Gastrocnemius medialis (tissue), 4 donors: ENCODE data around the gene HSPA4. TPM values are rescaled to one million over a fixed set of nuclear protein-coding genes. Genes with fewer than 3 reads are reported as not detected.
"Not testable (repeated sequence)": the region's sequence is repeated elsewhere in the genome, so short reads cannot be mapped to it uniquely, and the experiment has no call there.

Experiments
- ATAC-seq, 2 donors: fragments of 150-250 bp; one replicate each; pipeline ENCODE4 v1.9.1; 2016
- DNase-seq, 2 donors: peaks; one replicate each; pipeline ENCODE4 v3.0.0-alpha.2; 2019
- H3K27ac ChIP-seq, 4 donors: fragments of 200-600 bp; sonication (generic); 1 replicate in 1 of 4; 2 replicates in 3 of 4; pipeline ENCODE4 v1.5.1; 2016 to 2018; ENCODE audit warnings: mild to moderate bottlenecking in 2 of 4, moderate library complexity in 1 of 4
- H3K27me3 ChIP-seq, 3 donors: fragments of 200-600 bp; sonication (generic) in 2 of 3; 1 replicate in 1 of 3; 2 replicates in 2 of 3; pipeline versions ENCODE4 v1.5.1 to v1.6.0; 2016 to 2019; ENCODE audit warnings: mild to moderate bottlenecking in 1 of 3, moderate library complexity in 1 of 3
- H3K36me3 ChIP-seq, 2 donors: fragments of 200-600 bp; sonication (generic) in 1 of 2; one replicate each; pipeline ENCODE4 v1.5.1; 2017 to 2018
- H3K4me1 ChIP-seq, 2 donors: fragments of 200-600 bp; sonication (generic) in 1 of 2; one replicate each; pipeline ENCODE4 v1.5.1; 2016 to 2017; ENCODE audit warnings: mild to moderate bottlenecking in 2 of 2
- H3K4me3 ChIP-seq, 4 donors: fragments of 200-600 bp; sonication (generic) in 3 of 4; 1 replicate in 1 of 4; 2 replicates in 3 of 4; pipeline ENCODE4 v1.5.1; 2016 to 2019; ENCODE audit warnings: mild to moderate bottlenecking in 2 of 4
- H3K9me3 ChIP-seq, 3 donors: fragments of 200-600 bp; sonication (generic) in 2 of 3; 1 replicate in 1 of 3; 2 replicates in 2 of 3; pipeline ENCODE4 v1.5.1; 2016 to 2019
- POLR2A ChIP-seq, 2 donors: fragments of 450-650 bp; IDR thresholded peaks; one replicate each; pipeline ENCODE4 v1.6.1; 2017; ENCODE audit warnings: antibody characterized with exemption in 2 of 2, mild to moderate bottlenecking in 2 of 2, moderate library complexity in 2 of 2
- in situ Hi-C, 4 donors: fragments of 200-750 bp; cut with MboI; loops; one replicate each; pipeline versions ENCODE4 v1.15.0 to v1.8.0; 2017; ENCODE audit warnings: low sequenced_read_pairs in 4 of 4
- intact Hi-C: fragments of 100-400 bp; cut with DNase I; formaldehyde crosslinking; loops from one replicate; pipeline ENCODE4 v1.15.1; 2023; ENCODE audit warnings: low total_unique reads
- total RNA-seq, 4 donors: library from RNA; depleted of rRNA; stranded (reverse); fragments of >200 nt; gene quantifications; one replicate each; pipeline versions ENCODE4 v1.1.0 to v1.2.3, GENCODE V29; 2016
- TF ChIP-seq, protein P1 (sequence below), 5 experiments: fragments of 450-650 bp in 3 of 5; fragments of 200-600 bp in 2 of 5; sonication (generic) in 2 of 5; IDR thresholded peaks in 4 of 5; conservative IDR thresholded peaks in 1 of 5; 1 replicate in 4 of 5; 2 replicates in 1 of 5; pipeline ENCODE4 v1.5.1; 2016 to 2019; ENCODE audit warnings: antibody characterized with exemption in 5 of 5, mild to moderate bottlenecking in 3 of 5, moderate library complexity in 3 of 5

The HSPA4 gene
- total RNA-seq, 4 donors from 2014 or later = 62.6 to 96.4 (median 74.1) TPM

DNA sequence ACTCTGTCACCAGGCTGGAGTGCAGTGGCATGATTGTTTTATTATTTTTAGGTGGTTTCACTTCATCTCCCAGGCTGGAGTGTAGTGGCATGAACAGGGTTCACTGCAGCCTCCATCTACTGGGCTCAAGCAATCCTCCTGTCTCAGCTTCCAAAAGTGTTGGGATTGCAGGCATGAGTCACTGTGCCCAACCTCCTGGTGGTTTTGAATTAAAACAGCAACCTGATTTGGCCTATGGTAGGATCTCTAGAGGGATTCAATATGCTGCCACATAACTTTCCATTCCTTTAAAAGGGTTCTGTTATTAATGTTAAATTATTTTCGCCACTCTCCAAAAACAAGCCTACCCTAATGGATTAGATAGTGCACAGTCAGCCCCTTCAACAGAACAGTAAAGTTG lies 9.9 kb upstream of the HSPA4 start:
- Histone ChIP-seq H3K27me3 (no peaks in the 10 kb centered on the region), H3K4me1 (no peaks in the 10 kb centered on the region), H3K27ac (no peak overlapping the region), H3K9me3 (no peaks in the 10 kb centered on the region), H3K36me3 (no peaks in the 10 kb centered on the region), H3K4me3 (no peak overlapping the region)
- ATAC-seq (no peak), DNase-seq (no peak)
- intact Hi-C loops = no loop called here
- no peak for TF ChIP-seq POLR2A (IDR thresholded peaks at IDR 0.05)
- TF ChIP-seq, protein P1, sequence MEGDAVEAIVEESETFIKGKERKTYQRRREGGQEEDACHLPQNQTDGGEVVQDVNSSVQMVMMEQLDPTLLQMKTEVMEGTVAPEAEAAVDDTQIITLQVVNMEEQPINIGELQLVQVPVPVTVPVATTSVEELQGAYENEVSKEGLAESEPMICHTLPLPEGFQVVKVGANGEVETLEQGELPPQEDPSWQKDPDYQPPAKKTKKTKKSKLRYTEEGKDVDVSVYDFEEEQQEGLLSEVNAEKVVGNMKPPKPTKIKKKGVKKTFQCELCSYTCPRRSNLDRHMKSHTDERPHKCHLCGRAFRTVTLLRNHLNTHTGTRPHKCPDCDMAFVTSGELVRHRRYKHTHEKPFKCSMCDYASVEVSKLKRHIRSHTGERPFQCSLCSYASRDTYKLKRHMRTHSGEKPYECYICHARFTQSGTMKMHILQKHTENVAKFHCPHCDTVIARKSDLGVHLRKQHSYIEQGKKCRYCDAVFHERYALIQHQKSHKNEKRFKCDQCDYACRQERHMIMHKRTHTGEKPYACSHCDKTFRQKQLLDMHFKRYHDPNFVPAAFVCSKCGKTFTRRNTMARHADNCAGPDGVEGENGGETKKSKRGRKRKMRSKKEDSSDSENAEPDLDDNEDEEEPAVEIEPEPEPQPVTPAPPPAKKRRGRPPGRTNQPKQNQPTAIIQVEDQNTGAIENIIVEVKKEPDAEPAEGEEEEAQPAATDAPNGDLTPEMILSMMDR (IDR thresholded peaks at IDR 0.05 in 4 of 5, conservative IDR thresholded peaks at IDR 0.05 in 1 of 5) = no peak
- in situ Hi-C loops = no loop called here

DNA sequence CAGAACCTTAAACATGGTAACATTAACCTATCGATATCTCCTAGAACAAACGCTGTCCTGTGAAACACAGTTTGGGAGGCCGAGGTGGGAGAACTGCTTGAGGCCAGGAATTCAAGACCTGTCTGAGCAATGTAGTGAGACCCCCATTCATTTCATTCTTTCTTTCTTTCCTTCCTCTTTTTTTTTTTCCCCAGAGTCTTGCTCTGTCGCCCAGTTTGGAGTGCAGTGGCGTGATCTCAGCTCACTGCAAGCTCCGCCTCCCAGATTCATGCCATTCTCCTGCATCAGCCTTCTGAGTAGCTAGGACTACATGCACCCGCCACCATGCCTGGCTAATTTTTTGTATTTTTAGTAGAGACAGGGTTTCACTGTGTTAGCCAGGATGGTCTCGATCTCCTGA lies 5.3 kb upstream of the HSPA4 start:
- in situ Hi-C loops, H3K27me3 ChIP-seq, ATAC-seq, intact Hi-C loops, H3K9me3 ChIP-seq, H3K27ac ChIP-seq, DNase-seq, H3K4me3 ChIP-seq, H3K36me3 ChIP-seq: not testable (repeated sequence)
- peaks cover 27 to 28% of the 10 kb centered on the region in 2 donors for H3K4me1 ChIP-seq

DNA sequence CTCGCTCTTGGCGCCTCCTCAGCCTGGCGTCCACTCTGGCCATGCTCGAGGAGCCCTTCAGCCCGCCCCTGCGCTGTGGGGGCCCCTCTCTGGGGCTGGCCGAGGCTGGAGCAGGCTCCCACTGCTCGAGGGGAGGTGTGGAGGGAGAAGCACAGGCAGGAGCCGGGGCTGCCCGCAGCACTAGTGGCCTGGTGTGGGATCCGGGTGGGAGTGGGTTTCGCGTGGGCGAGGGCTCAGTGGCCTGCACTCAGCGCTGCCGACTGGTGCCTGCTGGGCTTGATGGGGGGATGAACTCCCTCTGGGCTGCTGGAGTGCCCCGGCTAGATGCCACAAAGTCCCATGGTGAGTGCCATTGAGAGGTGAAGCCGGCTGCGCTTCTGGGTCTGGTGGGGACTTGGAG lies 4.4 kb upstream of the HSPA4 start:
- Histone ChIP-seq H3K27ac (no peak overlapping the region), H3K4me3 (no peak overlapping the region), H3K27me3 (no peaks in the 10 kb centered on the region), H3K36me3 (no peaks in the 10 kb centered on the region), H3K4me1 (peaks cover 27 to 28% of the 10 kb centered on the region in 2 donors), H3K9me3 (no peaks in the 10 kb centered on the region)
- in situ Hi-C loops (no loop called here), intact Hi-C loops (no loop called here)
- ATAC-seq = no peak
- TF ChIP-seq POLR2A (IDR thresholded peaks at IDR 0.05) = no peak
- TF ChIP-seq, protein P1 (IDR thresholded peaks at IDR 0.05 in 4 of 5, conservative IDR thresholded peaks at IDR 0.05 in 1 of 5) = no peak
- DNase-seq = no peak

DNA sequence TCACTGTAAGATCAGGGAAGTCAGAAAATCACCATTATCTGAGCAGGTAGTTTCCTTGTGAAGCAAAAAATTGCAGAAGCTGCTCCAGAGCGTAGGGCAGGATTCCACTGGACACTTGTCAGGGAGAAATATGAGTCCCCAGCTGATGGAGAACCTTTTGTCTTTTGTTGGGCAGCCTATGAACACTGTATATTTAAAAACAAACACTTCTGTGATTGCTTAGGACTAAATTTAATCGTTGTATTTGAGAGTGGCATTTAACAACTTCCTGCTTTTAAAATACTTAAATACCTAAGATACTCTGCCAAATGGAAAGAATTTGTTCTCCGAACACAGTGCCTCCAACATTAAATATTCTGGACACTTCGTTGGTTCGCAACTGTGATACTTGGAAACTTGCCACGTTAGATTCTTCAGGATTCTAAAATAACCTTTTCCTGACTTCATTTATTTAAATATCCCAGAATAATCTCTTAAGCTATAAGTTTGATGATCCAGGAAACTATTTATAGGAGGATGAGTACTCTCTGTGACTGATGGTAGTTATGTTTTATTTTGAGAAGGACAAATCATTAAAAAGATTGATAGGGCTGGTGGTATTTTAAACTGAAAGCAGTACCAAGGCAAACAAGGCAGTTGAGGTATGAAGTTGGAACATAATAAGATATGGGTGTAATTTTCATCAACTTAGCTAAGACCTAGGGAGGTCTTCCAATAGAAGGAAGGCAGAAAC lies 2.7 kb upstream of the HSPA4 start:
- in situ Hi-C loops = no loop called here
- no peak for TF ChIP-seq POLR2A (IDR thresholded peaks at IDR 0.05)
- TF ChIP-seq, protein P1 (IDR thresholded peaks at IDR 0.05 in 4 of 5, conservative IDR thresholded peaks at IDR 0.05 in 1 of 5) = no peak
- peak overlapping the region; percentile 92 to 100 (median 98) for H3K27ac ChIP-seq
- H3K4me1 ChIP-seq = peaks cover 39 to 42% of the 10 kb centered on the region in 2 donors
- intact Hi-C loops = no loop called here
- peak overlapping the region in 3 of 4 donors; percentile 6 to 29 (median 24) for H3K4me3 ChIP-seq
- no peaks in the 10 kb centered on the region for H3K36me3 ChIP-seq
- no peaks in the 10 kb centered on the region for H3K9me3 ChIP-seq
- ATAC-seq (peak in 1 of 2 donors; percentile 39), DNase-seq (no peak)
- no peaks in the 10 kb centered on the region for H3K27me3 ChIP-seq

DNA sequence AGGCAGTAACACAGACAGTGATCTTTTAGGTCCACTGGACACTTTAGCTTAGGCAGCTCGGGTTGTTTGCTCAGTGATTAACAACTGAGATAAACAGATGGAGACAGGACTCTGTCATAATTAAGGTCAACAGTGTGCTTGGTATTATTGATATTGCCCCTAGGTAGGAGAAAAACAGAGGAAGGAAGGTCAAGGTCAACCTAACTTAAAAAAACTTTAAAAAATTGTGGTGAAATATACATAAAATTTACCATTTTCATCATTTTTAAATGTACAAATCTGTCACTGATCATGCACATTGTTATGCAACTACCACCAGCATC lies 2.1 kb upstream of the HSPA4 start:
- DNase-seq (no peak), ATAC-seq (peak in 1 of 2 donors; percentile 2)
- H3K9me3 ChIP-seq = no peaks in the 10 kb centered on the region
- intact Hi-C loops = loop anchor here (5.0 kb wide), 1 partner anchor 217 kb away; the partner anchor contains the start of gene SHROOM1
- peaks cover 44 to 47% of the 10 kb centered on the region in 2 donors for H3K4me1 ChIP-seq
- peak overlapping the region in 3 of 4 donors; percentile 6 to 29 (median 24) for H3K4me3 ChIP-seq
- H3K27me3 ChIP-seq = no peaks in the 10 kb centered on the region
- TF ChIP-seq, protein P1 (IDR thresholded peaks at IDR 0.05 in 4 of 5, conservative IDR thresholded peaks at IDR 0.05 in 1 of 5) = no peak
- no peak for TF ChIP-seq POLR2A (IDR thresholded peaks at IDR 0.05)
- peak overlapping the region; percentile 92 to 100 (median 98) for H3K27ac ChIP-seq
- in situ Hi-C loops = no loop called here
- no peaks in the 10 kb centered on the region for H3K36me3 ChIP-seq
